Mononuclear cell (primary cell): ENCODE results near the gene CCER1. TPM values are rescaled to one million over a fixed set of nuclear protein-coding genes. Genes with fewer than 3 reads are reported as not detected.

Experiments used
- H3K27me3 ChIP-seq: 2 replicates; pipeline ENCODE4 v1.6.0; 2011; ENCODE audit warnings: low read length, control low read depth; ENCODE audit not compliant: insufficient read depth
- H3K4me1 ChIP-seq: 2 replicates; pipeline ENCODE4 v1.5.1; 2011; ENCODE audit warnings: mild to moderate bottlenecking, low read length, control low read depth; ENCODE audit not compliant: insufficient read depth
- H3K4me3 ChIP-seq: 2 replicates; pipeline ENCODE4 v1.5.1; 2011; ENCODE audit warnings: mild to moderate bottlenecking, low read length, moderate library complexity
- H3K9me3 ChIP-seq: 2 replicates; pipeline ENCODE4 v1.5.1; 2011; ENCODE audit warnings: low read depth, mild to moderate bottlenecking, control low read depth, low read length
- total RNA-seq: library from RNA; depleted of rRNA; stranded (reverse); fragments of >200 nt; gene quantifications from one replicate; pipeline ENCODE4 v1.2.3, GENCODE V29; 2012

The CCER1 gene
- total RNA-seq, 1 donor, result not detected

DNA sequence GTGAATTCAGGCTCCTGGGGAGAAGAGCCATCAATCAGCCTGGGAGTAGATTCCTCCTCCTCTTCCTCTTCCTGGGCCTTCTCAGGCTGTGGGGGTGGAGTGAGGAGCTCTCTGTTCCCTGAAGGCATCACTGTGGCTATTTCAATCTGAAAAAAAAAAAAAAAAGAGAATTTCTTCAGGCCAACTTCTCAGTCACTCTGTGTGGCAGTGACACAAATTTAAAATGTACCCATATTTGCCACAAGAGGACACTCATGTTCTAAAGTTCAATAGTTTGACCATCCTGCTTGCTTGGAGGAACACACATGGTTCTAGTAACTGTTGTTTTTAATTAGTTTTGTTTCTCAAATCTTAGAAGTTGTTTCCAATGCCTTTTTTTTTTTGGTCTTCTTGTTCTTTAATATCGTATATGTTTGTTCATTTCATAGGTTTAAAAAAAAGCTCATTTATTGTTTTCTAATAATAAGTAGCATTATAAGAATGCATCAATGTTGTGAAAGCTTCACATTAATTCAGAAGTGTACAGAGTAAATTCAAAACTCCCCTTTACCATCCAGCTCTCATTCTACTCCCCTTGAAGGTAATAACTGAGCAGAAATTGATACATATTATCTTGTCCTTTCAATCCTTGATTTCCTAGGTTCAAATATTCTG is 23.3 kb upstream of the CCER1 start:
- H3K27me3 ChIP-seq, result peaks cover 3% of the 10 kb centered on the region
- H3K4me1 ChIP-seq, result no peaks in the 10 kb centered on the region
- H3K4me3 ChIP-seq, result no peak overlapping the region
- H3K9me3 ChIP-seq, result no peaks in the 10 kb centered on the region

DNA sequence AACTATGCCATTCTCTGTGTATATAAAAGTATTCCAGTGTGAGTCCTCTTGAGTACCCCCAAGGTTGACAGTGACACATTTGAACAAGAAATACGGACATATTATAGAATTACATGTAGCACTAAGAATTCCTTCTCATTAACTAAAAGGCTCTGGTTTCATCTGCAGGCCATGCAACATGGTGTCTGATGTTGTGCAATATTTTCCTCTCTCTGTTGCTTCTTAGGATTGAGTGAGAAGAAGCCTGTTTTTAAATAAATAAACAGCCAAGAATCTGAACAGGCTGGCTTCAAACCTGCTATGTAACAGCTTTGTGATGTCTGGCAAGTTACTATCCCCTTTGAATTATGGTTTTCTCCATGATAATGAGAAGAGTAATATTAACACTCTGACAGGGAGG is 22.2 kb upstream of the CCER1 start:
- no peak overlapping the region for H3K4me3 ChIP-seq
- peaks cover 3% of the 10 kb centered on the region for H3K27me3 ChIP-seq

DNA sequence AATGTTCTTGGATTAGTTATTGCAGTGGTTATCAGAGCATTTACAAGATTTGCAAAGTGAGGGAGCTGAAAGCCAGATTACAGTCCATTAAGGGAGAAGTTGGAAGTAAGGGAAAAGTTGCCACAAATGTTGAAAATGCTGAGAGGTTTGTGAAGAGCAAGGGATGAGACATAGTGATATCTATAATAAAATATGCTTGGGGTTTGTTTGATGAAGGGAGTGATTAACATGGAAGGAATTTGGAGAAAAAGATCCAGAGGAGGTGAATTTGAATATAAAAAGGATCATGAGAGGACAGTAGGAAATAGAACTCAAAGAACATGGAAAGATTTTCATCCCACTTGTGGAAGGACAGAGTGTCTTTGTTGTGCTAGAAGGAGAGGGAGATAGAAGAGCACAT is 19.3 kb upstream of the CCER1 start:
- Histone ChIP-seq H3K27me3 (peaks cover 5% of the 10 kb centered on the region), H3K4me1 (no peaks in the 10 kb centered on the region), H3K4me3 (no peak overlapping the region), H3K9me3 (no peaks in the 10 kb centered on the region)

More for the DNA sequence above, 22.2 kb upstream of the CCER1 start:
- Histone ChIP-seq H3K9me3 (no peaks in the 10 kb centered on the region), H3K4me1 (no peaks in the 10 kb centered on the region)

GRCh38 chr12:90972226-90972625 is 17.2 kb upstream of the CCER1 start:
- H3K9me3 ChIP-seq, result no peaks in the 10 kb centered on the region
- no peaks in the 10 kb centered on the region for H3K4me1 ChIP-seq
- H3K4me3 ChIP-seq, result no peak overlapping the region
- peaks cover 5% of the 10 kb centered on the region for H3K27me3 ChIP-seq

DNA sequence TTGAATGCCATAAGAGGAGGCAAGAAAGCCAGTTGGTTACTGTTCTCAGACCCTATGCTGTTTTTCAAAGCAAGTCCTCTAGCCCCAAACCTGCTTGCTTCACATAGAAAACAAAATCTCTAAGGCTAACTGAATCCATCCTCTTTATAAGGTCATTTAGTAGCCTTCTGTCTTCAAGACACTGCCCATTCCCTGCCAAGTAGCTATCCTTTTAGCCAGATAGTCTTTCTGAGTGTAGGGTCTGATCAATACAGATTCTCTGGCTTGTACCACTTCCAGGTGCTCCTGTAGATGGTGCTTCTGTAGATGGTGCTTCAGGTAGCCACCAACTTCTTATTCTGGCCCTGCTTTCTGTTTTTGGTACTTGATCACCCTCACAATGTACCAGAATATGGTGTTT is 15.9 kb upstream of the CCER1 start:
- H3K4me1 ChIP-seq, result no peaks in the 10 kb centered on the region
- no peak overlapping the region for H3K4me3 ChIP-seq
- H3K9me3 ChIP-seq, result no peaks in the 10 kb centered on the region
- H3K27me3 ChIP-seq, result peaks cover 5% of the 10 kb centered on the region

DNA sequence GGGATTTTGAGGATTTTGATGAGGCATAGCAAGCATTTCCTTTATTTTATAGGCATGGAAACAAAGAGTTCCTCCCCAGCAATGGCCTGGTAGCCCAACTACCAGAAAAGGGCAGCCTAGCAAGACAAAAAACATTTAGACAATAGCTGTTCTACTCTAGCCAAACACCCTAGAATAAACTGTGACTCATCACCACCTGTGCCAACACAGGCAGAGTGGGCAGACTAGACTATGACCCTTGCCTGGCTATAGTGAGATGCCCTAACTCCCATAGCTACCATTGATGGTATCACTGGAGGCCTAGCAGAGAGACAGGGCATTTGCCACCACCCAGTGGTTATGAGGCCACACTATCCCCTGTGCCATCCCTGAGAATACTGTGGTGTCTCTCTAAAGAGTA is 15.5 kb upstream of the CCER1 start:
- no peak overlapping the region for H3K4me3 ChIP-seq
- peaks cover 5% of the 10 kb centered on the region for H3K27me3 ChIP-seq
- no peaks in the 10 kb centered on the region for H3K9me3 ChIP-seq
- H3K4me1 ChIP-seq, result no peaks in the 10 kb centered on the region

GRCh38 chr12:90969851-90970250 is 14.9 kb upstream of the CCER1 start:
- H3K9me3 ChIP-seq, result no peaks in the 10 kb centered on the region
- H3K4me3 ChIP-seq, result no peak overlapping the region
- H3K4me1 ChIP-seq, result no peaks in the 10 kb centered on the region
- H3K27me3 ChIP-seq, result peaks cover 5% of the 10 kb centered on the region

GRCh38 chr12:90969346-90969745 is 14.4 kb upstream of the CCER1 start:
- Histone ChIP-seq H3K9me3 (no peaks in the 10 kb centered on the region), H3K4me1 (no peaks in the 10 kb centered on the region), H3K27me3 (peaks cover 5% of the 10 kb centered on the region), H3K4me3 (no peak overlapping the region)

DNA sequence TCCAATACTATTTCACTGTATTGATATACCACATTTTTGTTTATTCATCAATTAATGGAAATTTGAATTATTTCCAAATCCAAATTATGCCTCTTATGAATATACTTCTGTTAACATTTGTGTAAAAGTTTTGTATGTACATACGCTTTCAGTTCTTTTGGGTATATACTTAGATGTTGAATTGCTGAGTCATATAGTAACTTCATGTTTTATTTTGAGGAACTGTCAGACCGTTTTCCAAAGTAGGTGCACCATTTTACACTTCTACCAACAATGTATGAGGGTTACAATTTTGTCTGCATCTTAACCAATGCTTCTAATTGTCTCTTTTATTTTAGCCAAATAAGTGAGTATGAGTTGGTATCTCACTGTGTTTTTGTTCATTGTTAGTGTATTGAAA is 10.2 kb upstream of the CCER1 start:
- no peaks in the 10 kb centered on the region for H3K9me3 ChIP-seq

DNA sequence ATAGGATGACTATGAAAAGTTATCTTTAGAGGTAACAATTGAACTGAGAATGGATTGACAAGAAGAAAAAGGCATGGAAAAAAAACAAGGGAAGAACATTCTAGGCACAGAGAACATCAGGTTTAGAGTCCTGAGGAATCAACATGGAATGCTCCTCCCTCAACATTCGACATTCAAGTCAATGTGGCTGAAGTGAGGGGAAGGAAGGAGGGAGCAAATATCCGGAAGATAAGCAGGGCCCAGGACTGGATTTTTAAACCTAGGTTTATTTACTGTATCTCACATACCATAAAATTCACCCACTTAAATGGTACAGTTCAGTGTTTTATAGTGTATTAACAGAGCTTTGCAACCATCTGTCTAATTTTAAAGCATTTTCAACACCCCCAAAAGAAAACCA is 9.6 kb upstream of the CCER1 start:
- H3K4me1 ChIP-seq, result no peaks in the 10 kb centered on the region
- H3K9me3 ChIP-seq, result no peaks in the 10 kb centered on the region
- H3K4me3 ChIP-seq, result no peak overlapping the region
- no peaks in the 10 kb centered on the region for H3K27me3 ChIP-seq

More for the DNA sequence above, 10.2 kb upstream of the CCER1 start:
- H3K27me3 ChIP-seq, result no peaks in the 10 kb centered on the region
- H3K4me1 ChIP-seq, result no peaks in the 10 kb centered on the region
- no peak overlapping the region for H3K4me3 ChIP-seq

DNA sequence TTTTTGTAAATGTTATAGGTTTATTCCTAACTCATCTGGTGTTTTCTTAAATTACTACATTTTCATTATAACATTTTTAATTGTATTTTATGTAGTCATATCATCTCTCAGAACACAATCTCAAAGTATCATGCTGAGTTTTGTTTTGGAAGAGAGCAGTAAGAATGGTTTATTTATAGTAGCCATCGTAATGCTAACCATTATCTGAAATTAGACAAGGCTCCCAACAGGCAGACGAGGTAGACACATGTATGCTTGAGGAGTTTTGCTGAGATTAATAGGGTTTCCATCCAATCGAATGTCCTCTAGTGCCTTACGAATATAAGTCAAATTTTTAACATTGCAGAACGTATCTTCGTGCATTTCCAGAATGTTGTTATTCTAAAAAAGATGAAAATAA is 9.0 kb upstream of the CCER1 start:
- Histone ChIP-seq H3K27me3 (no peaks in the 10 kb centered on the region), H3K4me3 (no peak overlapping the region), H3K9me3 (no peaks in the 10 kb centered on the region), H3K4me1 (no peaks in the 10 kb centered on the region)

- H3K4me1 ChIP-seq, result no peaks in the 10 kb centered on the region
- no peaks in the 10 kb centered on the region for H3K27me3 ChIP-seq
- no peak overlapping the region for H3K4me3 ChIP-seq
- H3K9me3 ChIP-seq, result no peaks in the 10 kb centered on the region
These were observed 6.2 kb upstream of the CCER1 start for GRCh38 chr12:90961154-90961553.

- Histone ChIP-seq H3K9me3 (no peaks in the 10 kb centered on the region), H3K4me3 (no peak overlapping the region), H3K27me3 (no peaks in the 10 kb centered on the region), H3K4me1 (no peaks in the 10 kb centered on the region)
These were observed 4.7 kb upstream of the CCER1 start for GRCh38 chr12:90959538-90960139.

DNA sequence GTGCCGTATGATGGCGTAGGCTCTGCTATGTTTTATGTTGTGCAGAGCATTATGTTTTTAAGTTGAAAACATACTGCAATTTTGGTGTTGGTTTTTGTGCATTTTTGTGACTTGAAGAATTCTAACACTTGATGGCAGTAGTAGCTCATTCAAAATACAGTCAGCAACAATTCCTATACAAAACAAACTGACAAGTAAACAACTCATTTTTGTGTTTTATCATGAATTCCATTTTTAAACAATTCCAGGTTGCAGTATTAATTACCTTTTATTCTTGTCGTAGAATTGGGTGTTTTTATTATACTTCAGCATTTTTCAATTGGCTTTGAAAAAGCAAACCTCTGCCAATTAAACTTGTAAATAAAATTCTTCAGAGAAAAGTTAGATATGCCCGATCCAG is 4.1 kb upstream of the CCER1 start:
- H3K4me3 ChIP-seq, result no peak overlapping the region
- H3K27me3 ChIP-seq, result no peaks in the 10 kb centered on the region
- no peaks in the 10 kb centered on the region for H3K9me3 ChIP-seq
- no peaks in the 10 kb centered on the region for H3K4me1 ChIP-seq

DNA sequence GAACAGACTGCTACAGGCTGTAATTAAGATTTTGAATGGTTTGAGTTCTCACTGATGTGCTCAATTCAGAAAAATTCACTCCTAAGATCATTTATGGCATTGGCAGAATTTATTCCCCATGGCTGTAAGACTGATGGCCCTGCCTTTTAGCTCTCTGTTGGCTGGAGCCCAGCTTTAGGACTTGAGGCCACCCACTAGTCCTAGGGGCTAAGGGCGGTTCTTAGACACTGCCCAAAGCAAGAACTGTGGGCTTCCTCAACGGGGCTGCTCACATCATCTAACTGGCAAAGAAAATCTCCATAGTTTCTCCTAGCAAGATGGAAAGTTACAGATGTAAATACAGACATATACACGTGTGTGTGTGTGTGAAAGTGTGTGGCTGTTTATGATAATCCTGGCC is 3.4 kb upstream of the CCER1 start:
- H3K27me3 ChIP-seq, result no peaks in the 10 kb centered on the region
- H3K4me1 ChIP-seq, result no peaks in the 10 kb centered on the region
- no peak overlapping the region for H3K4me3 ChIP-seq
- H3K9me3 ChIP-seq, result no peaks in the 10 kb centered on the region

GRCh38 chr12:90954428-90954827 is 548 bp downstream of the CCER1 start:
- no peaks in the 10 kb centered on the region for H3K9me3 ChIP-seq
- no peak overlapping the region for H3K4me3 ChIP-seq
- H3K27me3 ChIP-seq, result no peaks in the 10 kb centered on the region
- no peaks in the 10 kb centered on the region for H3K4me1 ChIP-seq
